Ovary (tissue), 3 donors: ENCODE results near the gene HIVEP3.

ENCODE experiments used
- EP300 ChIP-seq: sonication (generic); formaldehyde crosslinking; IDR thresholded peaks from one replicate; pipeline ENCODE4 v1.6.1; 2017; ENCODE audit warnings: antibody characterized with exemption
- POLR2A ChIP-seq: fragments of 450-650 bp; IDR thresholded peaks from one replicate; pipeline ENCODE4 v1.6.1; 2017; ENCODE audit warnings: antibody characterized with exemption, mild to moderate bottlenecking, moderate library complexity
- TF ChIP-seq, protein P1 (sequence below), 3 donors: fragments of 450-650 bp in 2 of 3; fragments of 200-600 bp in 1 of 3; IDR thresholded peaks; one replicate each; pipeline versions ENCODE4 v1.5.1 to v1.8.0; 2016 to 2022; ENCODE audit warnings: antibody characterized with exemption in 3 of 3, mild to moderate bottlenecking in 1 of 3
- donor health status: DM: no; HTN: no; CAD: no.

- TF ChIP-seq POLR2A = no peak
- TF ChIP-seq, protein P1, sequence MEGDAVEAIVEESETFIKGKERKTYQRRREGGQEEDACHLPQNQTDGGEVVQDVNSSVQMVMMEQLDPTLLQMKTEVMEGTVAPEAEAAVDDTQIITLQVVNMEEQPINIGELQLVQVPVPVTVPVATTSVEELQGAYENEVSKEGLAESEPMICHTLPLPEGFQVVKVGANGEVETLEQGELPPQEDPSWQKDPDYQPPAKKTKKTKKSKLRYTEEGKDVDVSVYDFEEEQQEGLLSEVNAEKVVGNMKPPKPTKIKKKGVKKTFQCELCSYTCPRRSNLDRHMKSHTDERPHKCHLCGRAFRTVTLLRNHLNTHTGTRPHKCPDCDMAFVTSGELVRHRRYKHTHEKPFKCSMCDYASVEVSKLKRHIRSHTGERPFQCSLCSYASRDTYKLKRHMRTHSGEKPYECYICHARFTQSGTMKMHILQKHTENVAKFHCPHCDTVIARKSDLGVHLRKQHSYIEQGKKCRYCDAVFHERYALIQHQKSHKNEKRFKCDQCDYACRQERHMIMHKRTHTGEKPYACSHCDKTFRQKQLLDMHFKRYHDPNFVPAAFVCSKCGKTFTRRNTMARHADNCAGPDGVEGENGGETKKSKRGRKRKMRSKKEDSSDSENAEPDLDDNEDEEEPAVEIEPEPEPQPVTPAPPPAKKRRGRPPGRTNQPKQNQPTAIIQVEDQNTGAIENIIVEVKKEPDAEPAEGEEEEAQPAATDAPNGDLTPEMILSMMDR (IDR thresholded peaks at IDR 0.05) = no peak
- TF ChIP-seq EP300 = no peak
These were observed 455.2 kb downstream of the HIVEP3 start for GRCh38 chr1:41463516-41463915.
